Tibial nerve (tissue), 4 donors: ENCODE results near the gene TLCD3A.

Source experiments
- EP300 ChIP-seq, 2 donors: sonication (generic); formaldehyde crosslinking; IDR thresholded peaks; one replicate each; pipeline ENCODE4 v1.6.1; 2017; ENCODE audit warnings: antibody characterized with exemption in 2 of 2, mild to moderate bottlenecking in 1 of 2
- POLR2A ChIP-seq, 2 donors: fragments of 450-650 bp; IDR thresholded peaks; one replicate each; pipeline ENCODE4 v1.6.1; 2017; ENCODE audit warnings: antibody characterized with exemption in 2 of 2, mild to moderate bottlenecking in 2 of 2, moderate library complexity in 2 of 2
- TF ChIP-seq, protein P1 (sequence below), 5 experiments: fragments of 200-600 bp in 3 of 5; fragments of 450-650 bp in 2 of 5; sonication (generic) in 3 of 5; IDR thresholded peaks; one replicate each; pipeline ENCODE4 v1.5.1; 2016 to 2019; ENCODE audit warnings: antibody characterized with exemption in 5 of 5, mild to moderate bottlenecking in 3 of 5, moderate library complexity in 2 of 5

DNA sequence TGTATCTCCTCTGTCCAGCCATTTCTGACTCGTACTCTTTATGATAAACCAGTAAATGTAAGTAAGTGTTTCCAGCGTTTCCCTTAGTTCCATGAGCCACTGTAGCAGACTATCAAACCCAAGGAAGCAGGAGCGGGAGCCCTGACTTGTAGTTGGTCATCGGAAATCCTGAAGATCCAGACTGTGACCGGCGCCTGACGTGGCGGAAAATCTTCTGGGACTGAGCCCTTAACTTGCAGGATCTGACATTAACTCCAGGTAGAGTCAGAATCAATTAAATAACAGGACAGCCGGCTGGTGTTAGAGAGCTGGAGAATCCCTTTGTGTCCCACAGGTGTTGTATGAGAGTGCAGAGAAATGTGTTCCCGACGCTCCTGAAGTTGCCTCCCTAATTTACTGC lies 45.7 kb downstream of the TLCD3A start:
- TF ChIP-seq, protein P1, sequence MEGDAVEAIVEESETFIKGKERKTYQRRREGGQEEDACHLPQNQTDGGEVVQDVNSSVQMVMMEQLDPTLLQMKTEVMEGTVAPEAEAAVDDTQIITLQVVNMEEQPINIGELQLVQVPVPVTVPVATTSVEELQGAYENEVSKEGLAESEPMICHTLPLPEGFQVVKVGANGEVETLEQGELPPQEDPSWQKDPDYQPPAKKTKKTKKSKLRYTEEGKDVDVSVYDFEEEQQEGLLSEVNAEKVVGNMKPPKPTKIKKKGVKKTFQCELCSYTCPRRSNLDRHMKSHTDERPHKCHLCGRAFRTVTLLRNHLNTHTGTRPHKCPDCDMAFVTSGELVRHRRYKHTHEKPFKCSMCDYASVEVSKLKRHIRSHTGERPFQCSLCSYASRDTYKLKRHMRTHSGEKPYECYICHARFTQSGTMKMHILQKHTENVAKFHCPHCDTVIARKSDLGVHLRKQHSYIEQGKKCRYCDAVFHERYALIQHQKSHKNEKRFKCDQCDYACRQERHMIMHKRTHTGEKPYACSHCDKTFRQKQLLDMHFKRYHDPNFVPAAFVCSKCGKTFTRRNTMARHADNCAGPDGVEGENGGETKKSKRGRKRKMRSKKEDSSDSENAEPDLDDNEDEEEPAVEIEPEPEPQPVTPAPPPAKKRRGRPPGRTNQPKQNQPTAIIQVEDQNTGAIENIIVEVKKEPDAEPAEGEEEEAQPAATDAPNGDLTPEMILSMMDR (IDR thresholded peaks at IDR 0.05): no peak
- TF ChIP-seq EP300 (IDR thresholded peaks at IDR 0.05) (no peak), POLR2A (IDR thresholded peaks at IDR 0.05) (no peak)
